ENCODE results near the gene EFNA2. TPM values are rescaled to one million over a fixed set of nuclear protein-coding genes. Genes with fewer than 3 reads are reported as not detected.
"Not testable (repeated sequence)": the region's sequence is repeated elsewhere in the genome, so short reads cannot be mapped to it uniquely, and the experiment has no call there.

EFNA2 gene
- total and polyA plus RNA-seq, 2 experiments from 2014 or later: 0.34 to 13.0 TPM

DNA sequence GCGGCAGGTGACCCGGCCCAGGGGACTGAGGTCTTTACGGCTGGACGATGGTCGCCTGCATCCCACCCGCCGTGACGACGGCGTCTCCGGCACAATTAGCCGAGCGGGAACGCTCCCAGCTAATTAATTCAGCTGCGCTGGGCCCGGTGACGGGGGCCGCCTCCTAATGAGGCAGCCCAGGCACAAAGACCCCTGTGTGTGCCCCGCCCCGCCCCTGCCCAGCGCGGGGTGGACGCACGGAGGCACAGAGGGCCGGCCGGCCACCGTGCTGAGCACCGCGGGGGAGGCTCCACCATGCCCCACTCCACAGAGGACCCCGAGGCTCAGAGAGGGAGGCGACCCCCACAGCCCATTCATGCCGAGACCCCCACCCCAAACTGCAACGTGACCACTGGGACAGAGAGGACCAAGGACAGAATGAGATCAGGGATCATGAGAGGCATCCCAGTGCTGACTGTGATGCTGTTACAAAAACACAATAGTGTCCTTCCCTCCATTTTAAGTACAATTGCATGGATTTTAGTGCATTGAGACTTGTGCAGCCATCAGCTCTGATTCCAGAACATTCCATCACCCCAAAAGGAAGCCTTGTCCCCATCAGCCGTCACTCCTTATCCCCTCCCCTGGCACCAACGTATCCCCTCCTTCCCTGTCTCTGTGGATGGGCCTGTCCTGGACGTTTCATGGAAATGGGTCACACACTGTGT is 17.0 kb downstream of the EFNA2 start:
- Histone ChIP-seq H3K4me1 (ENCODE audit: low read depth) (no peaks in the 10 kb centered on the region), H3K9me3 (ENCODE audit: low read depth) (no peaks in the 10 kb centered on the region), H3K4me3 (no peak overlapping the region), H3K27ac (no peak overlapping the region), H3K36me3 (no peaks in the 10 kb centered on the region), H3K27me3 (no peaks in the 10 kb centered on the region)
- no peak for DNase-seq (ENCODE audit: low read depth in 1 of 2, low spot score in 1 of 2)
- TF ChIP-seq CTCF (IDR thresholded peaks at IDR 0.05; ENCODE audit: low read depth, low read length): no peak

DNA sequence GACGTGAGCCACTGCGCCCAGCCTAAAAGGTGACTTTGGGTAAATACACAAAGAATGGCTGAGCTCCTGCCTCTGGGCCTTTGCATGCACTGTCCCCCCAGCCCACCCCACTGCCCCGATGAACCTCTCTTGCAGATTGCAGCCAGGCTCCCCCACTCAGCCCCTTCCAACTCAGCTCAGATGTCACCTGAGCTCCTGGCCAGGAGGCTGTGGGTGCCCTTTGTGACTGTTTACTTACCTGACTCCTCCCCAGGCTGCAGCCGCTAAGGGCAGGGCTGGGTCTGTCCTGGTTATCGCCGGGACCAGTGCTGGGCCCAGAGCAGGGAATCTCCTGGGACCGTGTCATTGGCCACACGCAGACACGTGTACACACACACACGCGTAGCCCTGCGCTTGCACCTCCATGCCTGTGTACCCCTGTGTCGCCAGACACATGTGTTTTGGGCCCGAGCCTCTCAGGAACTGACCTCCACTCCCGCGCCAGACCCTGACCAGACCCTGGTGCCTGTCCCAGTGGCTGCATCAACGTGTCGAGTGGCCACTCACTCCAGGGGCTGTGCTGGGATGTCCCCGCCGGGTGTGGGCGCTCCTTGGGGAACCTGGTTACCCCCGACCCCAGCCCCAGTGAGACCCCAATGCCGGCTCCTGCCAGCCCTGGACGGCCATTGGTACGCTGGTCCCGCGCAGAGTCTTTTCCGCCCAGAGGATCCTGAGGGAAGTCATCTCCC is 18.7 kb downstream of the EFNA2 start:
- Histone ChIP-seq H3K36me3 (no peaks in the 10 kb centered on the region), H3K9me3 (ENCODE audit: low read depth) (no peaks in the 10 kb centered on the region), H3K4me3 (no peak overlapping the region), H3K27me3 (no peaks in the 10 kb centered on the region), H3K4me1 (ENCODE audit: low read depth) (no peaks in the 10 kb centered on the region), H3K27ac (no peak overlapping the region)
- TF ChIP-seq CTCF (IDR thresholded peaks at IDR 0.05; ENCODE audit: low read depth, low read length): no peak
- DNase-seq (ENCODE audit: low read depth in 1 of 2, low spot score in 1 of 2): no peak

DNA sequence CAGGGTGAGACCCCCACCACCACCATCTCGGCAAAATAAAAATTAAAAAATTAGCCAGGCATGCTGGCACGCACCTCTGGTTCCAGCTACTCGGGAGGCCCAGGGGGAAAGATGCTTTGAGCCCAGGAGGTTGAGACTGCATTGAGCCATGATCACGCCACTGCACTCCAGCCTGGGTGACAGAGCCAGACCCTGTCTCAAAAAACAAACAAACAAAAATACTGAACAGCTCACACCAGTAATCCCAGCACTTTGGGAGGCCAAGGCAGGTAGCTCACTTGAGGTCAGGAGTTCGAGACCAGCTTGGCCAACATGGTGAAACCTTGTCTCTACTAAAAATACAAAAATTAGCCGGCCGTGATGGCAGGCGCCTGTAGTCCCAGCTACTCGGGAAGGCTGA is 19.7 kb downstream of the EFNA2 start:
- H3K4me1 ChIP-seq (ENCODE audit: low read depth); H3K9me3 ChIP-seq (ENCODE audit: low read depth); DNase-seq (ENCODE audit: low read depth in 1 of 2, low spot score in 1 of 2); H3K4me3 ChIP-seq; H3K36me3 ChIP-seq; H3K27ac ChIP-seq; H3K27me3 ChIP-seq: not testable (repeated sequence)

DNA sequence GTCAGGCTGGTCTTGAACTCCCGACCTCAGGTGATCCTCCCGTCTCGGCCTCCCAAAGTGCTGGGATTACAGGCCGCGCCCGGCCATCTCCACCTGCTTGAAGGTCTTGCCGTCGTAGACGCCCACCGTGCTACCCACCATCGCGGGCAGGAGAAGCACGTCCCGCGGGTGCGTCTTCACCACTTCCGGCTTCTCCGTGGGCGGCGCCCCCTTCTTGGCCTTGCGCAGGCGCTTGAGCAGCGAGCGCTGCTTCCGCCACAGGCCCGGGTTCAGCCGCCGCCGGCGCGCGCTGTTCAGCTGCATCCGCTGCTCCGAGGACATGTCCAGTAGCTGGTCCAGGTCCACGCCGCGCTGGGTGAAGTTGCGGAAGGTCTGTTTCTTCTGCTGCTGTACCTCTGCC is 21.6 kb downstream of the EFNA2 start:
- no peaks in the 10 kb centered on the region for H3K4me1 ChIP-seq (ENCODE audit: low read depth)

GRCh38 chr19:1307755-1308303 is 22.2 kb downstream of the EFNA2 start:
- H3K27me3 ChIP-seq: no peaks in the 10 kb centered on the region
- no peaks in the 10 kb centered on the region for H3K36me3 ChIP-seq
- no peak overlapping the region for H3K27ac ChIP-seq
- H3K4me1 ChIP-seq (ENCODE audit: low read depth): no peaks in the 10 kb centered on the region
- TF ChIP-seq CTCF (IDR thresholded peaks at IDR 0.05; ENCODE audit: low read depth, low read length): no peak
- H3K4me3 ChIP-seq: no peak overlapping the region
- no peaks in the 10 kb centered on the region for H3K9me3 ChIP-seq (ENCODE audit: low read depth)
- DNase-seq (ENCODE audit: low read depth in 1 of 2, low spot score in 1 of 2): no peak

More for the DNA sequence above, 21.6 kb downstream of the EFNA2 start:
- Histone ChIP-seq H3K4me3 (no peak overlapping the region), H3K27ac (no peak overlapping the region), H3K27me3 (no peaks in the 10 kb centered on the region), H3K9me3 (ENCODE audit: low read depth) (no peaks in the 10 kb centered on the region), H3K36me3 (no peaks in the 10 kb centered on the region)
- TF ChIP-seq CTCF (IDR thresholded peaks at IDR 0.05; ENCODE audit: low read depth, low read length): no peak
- DNase-seq (ENCODE audit: low read depth in 1 of 2, low spot score in 1 of 2): no peak

- no peak for DNase-seq (ENCODE audit: low read depth in 1 of 2, low spot score in 1 of 2)
- Histone ChIP-seq H3K4me1 (ENCODE audit: low read depth) (no peaks in the 10 kb centered on the region), H3K27ac (no peak overlapping the region), H3K9me3 (ENCODE audit: low read depth) (no peaks in the 10 kb centered on the region), H3K27me3 (no peaks in the 10 kb centered on the region), H3K4me3 (no peak overlapping the region), H3K36me3 (no peaks in the 10 kb centered on the region)
- no peak for TF ChIP-seq CTCF (IDR thresholded peaks at IDR 0.05; ENCODE audit: low read depth, low read length)
Observed at GRCh38 chr19:1308718-1309117, 23.0 kb downstream of the EFNA2 start.
